ENCODE measurements around the gene EIF2S2.

DNA sequence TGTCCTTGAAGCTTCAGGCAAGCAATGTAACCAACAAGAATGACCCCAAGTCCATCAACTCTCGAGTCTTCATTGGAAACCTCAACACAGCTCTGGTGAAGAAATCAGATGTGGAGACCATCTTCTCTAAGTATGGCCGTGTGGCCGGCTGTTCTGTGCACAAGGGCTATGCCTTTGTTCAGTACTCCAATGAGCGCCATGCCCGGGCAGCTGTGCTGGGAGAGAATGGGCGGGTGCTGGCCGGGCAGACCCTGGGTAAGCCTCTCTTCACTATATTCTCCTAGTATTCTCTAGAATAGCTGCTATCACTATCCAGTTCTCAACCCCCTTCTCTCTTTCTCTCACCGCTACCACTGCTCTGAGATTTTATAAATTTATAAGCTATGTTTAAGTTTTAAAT lies 40.0 kb downstream of the EIF2S2 start:
- TF ChIP-seq POLR2AphosphoS5 (IDR thresholded peaks at IDR 0.05; ENCODE audit: low read depth) (no peak), SPI1 (IDR thresholded peaks at IDR 0.05; ENCODE audit: borderline replicate concordance, low read depth) (no peak)
- TF ChIP-seq, protein P1, sequence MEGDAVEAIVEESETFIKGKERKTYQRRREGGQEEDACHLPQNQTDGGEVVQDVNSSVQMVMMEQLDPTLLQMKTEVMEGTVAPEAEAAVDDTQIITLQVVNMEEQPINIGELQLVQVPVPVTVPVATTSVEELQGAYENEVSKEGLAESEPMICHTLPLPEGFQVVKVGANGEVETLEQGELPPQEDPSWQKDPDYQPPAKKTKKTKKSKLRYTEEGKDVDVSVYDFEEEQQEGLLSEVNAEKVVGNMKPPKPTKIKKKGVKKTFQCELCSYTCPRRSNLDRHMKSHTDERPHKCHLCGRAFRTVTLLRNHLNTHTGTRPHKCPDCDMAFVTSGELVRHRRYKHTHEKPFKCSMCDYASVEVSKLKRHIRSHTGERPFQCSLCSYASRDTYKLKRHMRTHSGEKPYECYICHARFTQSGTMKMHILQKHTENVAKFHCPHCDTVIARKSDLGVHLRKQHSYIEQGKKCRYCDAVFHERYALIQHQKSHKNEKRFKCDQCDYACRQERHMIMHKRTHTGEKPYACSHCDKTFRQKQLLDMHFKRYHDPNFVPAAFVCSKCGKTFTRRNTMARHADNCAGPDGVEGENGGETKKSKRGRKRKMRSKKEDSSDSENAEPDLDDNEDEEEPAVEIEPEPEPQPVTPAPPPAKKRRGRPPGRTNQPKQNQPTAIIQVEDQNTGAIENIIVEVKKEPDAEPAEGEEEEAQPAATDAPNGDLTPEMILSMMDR (IDR thresholded peaks at IDR 0.05; ENCODE audit: insufficient read depth, low read length), result no peak
- TF ChIP-seq, protein P2, sequence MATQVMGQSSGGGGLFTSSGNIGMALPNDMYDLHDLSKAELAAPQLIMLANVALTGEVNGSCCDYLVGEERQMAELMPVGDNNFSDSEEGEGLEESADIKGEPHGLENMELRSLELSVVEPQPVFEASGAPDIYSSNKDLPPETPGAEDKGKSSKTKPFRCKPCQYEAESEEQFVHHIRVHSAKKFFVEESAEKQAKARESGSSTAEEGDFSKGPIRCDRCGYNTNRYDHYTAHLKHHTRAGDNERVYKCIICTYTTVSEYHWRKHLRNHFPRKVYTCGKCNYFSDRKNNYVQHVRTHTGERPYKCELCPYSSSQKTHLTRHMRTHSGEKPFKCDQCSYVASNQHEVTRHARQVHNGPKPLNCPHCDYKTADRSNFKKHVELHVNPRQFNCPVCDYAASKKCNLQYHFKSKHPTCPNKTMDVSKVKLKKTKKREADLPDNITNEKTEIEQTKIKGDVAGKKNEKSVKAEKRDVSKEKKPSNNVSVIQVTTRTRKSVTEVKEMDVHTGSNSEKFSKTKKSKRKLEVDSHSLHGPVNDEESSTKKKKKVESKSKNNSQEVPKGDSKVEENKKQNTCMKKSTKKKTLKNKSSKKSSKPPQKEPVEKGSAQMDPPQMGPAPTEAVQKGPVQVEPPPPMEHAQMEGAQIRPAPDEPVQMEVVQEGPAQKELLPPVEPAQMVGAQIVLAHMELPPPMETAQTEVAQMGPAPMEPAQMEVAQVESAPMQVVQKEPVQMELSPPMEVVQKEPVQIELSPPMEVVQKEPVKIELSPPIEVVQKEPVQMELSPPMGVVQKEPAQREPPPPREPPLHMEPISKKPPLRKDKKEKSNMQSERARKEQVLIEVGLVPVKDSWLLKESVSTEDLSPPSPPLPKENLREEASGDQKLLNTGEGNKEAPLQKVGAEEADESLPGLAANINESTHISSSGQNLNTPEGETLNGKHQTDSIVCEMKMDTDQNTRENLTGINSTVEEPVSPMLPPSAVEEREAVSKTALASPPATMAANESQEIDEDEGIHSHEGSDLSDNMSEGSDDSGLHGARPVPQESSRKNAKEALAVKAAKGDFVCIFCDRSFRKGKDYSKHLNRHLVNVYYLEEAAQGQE (IDR thresholded peaks at IDR 0.05; ENCODE audit: insufficient replicate concordance, low read depth), result no peak
